ENCODE results near the gene MRPS27.
A peak's percentile ranks its signal among the peaks of the same experiment; 100 is the strongest.

The MRPS27 gene

GRCh38 chr5:72319976-72320752 lies at the start of gene MRPS27, which contains the start of gene PTCD2:
Gene MRPS27, minus strand, starts transcription at chr5:72320240. Its CDS starts 19 bp downstream, at chr5:72320221.
Gene PTCD2, plus strand, starts transcription at chr5:72320373. Its CDS starts 10 bp downstream, at chr5:72320383.
- peak within 1 kb of the TSS; percentile 91 for H3K4me3 ChIP-seq (ENCODE audit: low read length)
- no peak for TF ChIP-seq ZNF274 (IDR thresholded peaks at IDR 0.05; ENCODE audit: low read depth, low read length)

GRCh38 chr5:72369711-72370110 lies 49.7 kb upstream of the MRPS27 start:
- no peak overlapping the region for H3K4me3 ChIP-seq (ENCODE audit: low read length)

GRCh38 chr5:72369301-72369700 lies 49.3 kb upstream of the MRPS27 start:
- no peak overlapping the region for H3K4me3 ChIP-seq (ENCODE audit: low read length)
- TF ChIP-seq ZNF274 (IDR thresholded peaks at IDR 0.05; ENCODE audit: low read depth, low read length): no peak

More at GRCh38 chr5:72369711-72370110, 49.7 kb upstream of the MRPS27 start:
- no peak for TF ChIP-seq ZNF274 (IDR thresholded peaks at IDR 0.05; ENCODE audit: low read depth, low read length)

- TF ChIP-seq ZNF274 (IDR thresholded peaks at IDR 0.05; ENCODE audit: low read depth, low read length): no peak
- no peak overlapping the region for H3K4me3 ChIP-seq (ENCODE audit: low read length)
Observed at GRCh38 chr5:72368271-72368670, 48.2 kb upstream of the MRPS27 start.

GRCh38 chr5:72366324-72366976 lies 46.4 kb upstream of the MRPS27 start:
- TF ChIP-seq ZNF274 (IDR thresholded peaks at IDR 0.05; ENCODE audit: low read depth, low read length): no peak
- no peak overlapping the region for H3K4me3 ChIP-seq (ENCODE audit: low read length)

GRCh38 chr5:72364951-72365350 lies 44.9 kb upstream of the MRPS27 start:
- TF ChIP-seq ZNF274 (IDR thresholded peaks at IDR 0.05; ENCODE audit: low read depth, low read length): no peak
- H3K4me3 ChIP-seq (ENCODE audit: low read length): no peak overlapping the region

GRCh38 chr5:72364171-72364570 lies 44.1 kb upstream of the MRPS27 start:
- TF ChIP-seq ZNF274 (IDR thresholded peaks at IDR 0.05; ENCODE audit: low read depth, low read length): no peak
- H3K4me3 ChIP-seq (ENCODE audit: low read length): no peak overlapping the region

GRCh38 chr5:72363166-72363802 lies 43.2 kb upstream of the MRPS27 start:
- H3K4me3 ChIP-seq (ENCODE audit: low read length): no peak overlapping the region

GRCh38 chr5:72359886-72360285 lies 39.8 kb upstream of the MRPS27 start:
- no peak overlapping the region for H3K4me3 ChIP-seq (ENCODE audit: low read length)
- TF ChIP-seq ZNF274 (IDR thresholded peaks at IDR 0.05; ENCODE audit: low read depth, low read length): no peak

More at GRCh38 chr5:72363166-72363802, 43.2 kb upstream of the MRPS27 start:
- no peak for TF ChIP-seq ZNF274 (IDR thresholded peaks at IDR 0.05; ENCODE audit: low read depth, low read length)

- H3K4me3 ChIP-seq (ENCODE audit: low read length): no peak overlapping the region
- TF ChIP-seq ZNF274 (IDR thresholded peaks at IDR 0.05; ENCODE audit: low read depth, low read length): no peak
Observed at GRCh38 chr5:72358925-72359324, 38.9 kb upstream of the MRPS27 start.

- TF ChIP-seq ZNF274 (IDR thresholded peaks at IDR 0.05; ENCODE audit: low read depth, low read length): no peak
- H3K4me3 ChIP-seq (ENCODE audit: low read length): no peak overlapping the region
Observed at GRCh38 chr5:72356361-72356760, 36.3 kb upstream of the MRPS27 start.

- TF ChIP-seq ZNF274 (IDR thresholded peaks at IDR 0.05; ENCODE audit: low read depth, low read length): no peak
- H3K4me3 ChIP-seq (ENCODE audit: low read length): no peak overlapping the region
Observed at GRCh38 chr5:72355706-72356299, 35.8 kb upstream of the MRPS27 start.

- TF ChIP-seq ZNF274 (IDR thresholded peaks at IDR 0.05; ENCODE audit: low read depth, low read length): no peak
- no peak overlapping the region for H3K4me3 ChIP-seq (ENCODE audit: low read length)
Observed at GRCh38 chr5:72353046-72353445, 33.0 kb upstream of the MRPS27 start.

GRCh38 chr5:72352616-72353015 lies 32.6 kb upstream of the MRPS27 start:
- TF ChIP-seq ZNF274 (IDR thresholded peaks at IDR 0.05; ENCODE audit: low read depth, low read length): no peak

More at GRCh38 chr5:72352616-72353015, 32.6 kb upstream of the MRPS27 start:
- no peak overlapping the region for H3K4me3 ChIP-seq (ENCODE audit: low read length)

Data from GM08714 (cell line).